ENCODE measurements around the gene SEMA6A. TPM values are rescaled to one million over a fixed set of nuclear protein-coding genes. Genes with fewer than 3 reads are reported as not detected.

SEMA6A gene
- polyA plus RNA-seq, 1 donor = 72.5 TPM

DNA sequence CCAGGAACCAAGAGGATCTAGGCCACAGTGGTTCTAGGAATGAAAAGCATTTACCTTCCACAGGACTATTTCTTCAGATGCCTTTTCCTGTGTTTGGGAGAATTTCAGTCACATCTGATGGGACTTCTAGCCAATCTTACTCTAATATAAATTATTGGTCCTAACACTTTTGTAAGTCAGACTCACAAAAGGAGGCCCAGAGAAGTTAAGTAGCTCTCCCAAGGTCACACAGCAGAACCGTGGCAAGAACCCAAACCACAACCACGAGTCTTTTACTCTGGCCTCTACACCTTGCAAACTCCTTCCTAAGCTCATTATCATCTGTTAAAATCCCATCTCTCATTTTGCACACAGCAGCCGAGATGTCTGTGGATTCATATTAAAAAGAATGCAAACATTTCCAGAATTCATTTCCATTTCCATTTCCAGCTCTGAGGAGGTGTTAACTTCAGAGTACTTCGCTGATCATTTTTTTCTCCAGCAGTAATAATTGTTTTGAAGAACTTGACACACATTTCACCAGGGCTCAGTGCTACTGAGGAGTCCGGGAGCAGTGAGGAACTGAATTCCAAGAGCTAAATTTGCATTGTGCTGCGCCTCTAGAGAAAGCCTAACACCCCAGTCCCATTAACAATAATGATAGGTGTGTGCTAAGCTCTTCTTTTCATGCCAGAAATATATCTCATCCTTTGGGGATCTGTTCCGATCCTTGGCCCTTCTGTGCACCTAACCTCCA is 168.1 kb downstream of the SEMA6A start:
- no peak for DNase-seq

DNA sequence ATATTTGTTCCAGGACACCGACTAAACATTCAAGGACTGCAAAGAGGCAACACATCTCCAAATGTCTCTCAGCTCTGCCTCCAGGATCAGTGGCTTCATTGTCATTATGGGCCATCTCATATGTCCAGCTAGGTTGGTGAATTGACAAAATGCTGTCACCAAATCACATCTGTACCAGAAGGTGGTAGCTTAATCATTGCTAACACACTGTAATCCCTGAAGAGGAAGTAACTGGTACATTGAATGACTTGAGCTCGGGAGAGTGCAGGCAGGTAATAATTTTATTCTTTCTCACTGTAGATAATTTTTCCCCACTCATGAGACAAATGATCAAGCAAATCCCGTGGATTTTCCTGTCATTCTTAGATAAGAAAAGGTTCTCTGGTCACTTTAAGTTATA is 169.8 kb downstream of the SEMA6A start:
- no peak for DNase-seq

DNA sequence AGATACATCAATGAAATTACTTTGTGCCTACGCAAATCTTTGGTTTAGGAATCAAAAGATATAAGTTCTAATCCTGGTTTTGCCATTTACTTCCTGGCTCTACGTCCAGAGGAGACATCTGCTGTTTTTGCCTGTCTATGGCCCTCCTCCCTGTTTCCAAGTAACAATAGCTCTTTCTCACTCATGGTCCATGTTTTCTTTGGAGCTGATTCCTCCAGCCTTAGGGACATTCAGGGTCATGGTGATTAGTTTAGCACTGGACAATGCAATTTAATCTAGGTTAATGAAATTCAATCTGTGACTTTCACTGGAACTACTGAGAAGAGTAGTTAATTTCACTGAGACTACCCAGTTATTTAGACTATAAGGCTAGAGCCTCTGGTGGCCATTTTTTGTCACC is 170.6 kb downstream of the SEMA6A start:
- no peak for DNase-seq

DNA sequence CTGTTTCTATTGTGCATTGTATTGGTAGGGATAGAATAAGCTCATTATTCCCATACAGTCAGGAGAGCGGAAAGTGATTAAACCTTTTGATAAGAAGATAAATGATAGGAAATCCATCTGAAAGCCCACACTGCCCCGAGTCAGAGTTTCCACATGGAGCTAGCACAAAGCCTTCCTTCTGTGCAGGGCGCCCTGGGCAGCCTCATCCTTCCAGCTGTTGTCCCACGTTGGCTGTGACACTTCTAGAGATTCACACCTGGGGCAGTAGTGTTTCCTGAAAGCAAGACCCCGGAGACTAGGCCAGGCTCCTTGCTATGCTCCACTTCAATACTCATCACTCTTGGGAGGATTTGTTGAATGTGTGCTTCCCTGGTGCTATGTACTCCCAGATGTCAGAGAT is 172.4 kb downstream of the SEMA6A start:
- DNase-seq = no peak

DNA sequence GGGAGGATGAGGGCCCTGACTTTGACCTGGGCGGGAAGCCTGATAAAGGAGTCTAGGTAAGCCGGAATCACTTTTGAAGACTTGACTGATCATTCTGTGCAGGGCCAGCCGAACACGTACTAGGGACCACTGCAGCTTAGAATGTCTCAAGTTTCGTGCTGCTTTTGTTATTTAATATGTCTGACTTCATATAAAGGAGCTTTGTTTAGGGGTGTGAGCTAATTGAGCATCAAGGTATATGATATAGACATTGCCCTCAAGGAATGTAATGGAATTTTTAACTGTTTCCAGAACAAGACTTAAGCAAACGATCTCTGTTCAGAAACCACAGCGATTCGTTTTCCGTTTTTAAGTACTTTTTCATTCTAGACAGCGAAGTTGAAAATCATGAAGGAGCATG is 173.0 kb downstream of the SEMA6A start:
- DNase-seq = no peak

DNA sequence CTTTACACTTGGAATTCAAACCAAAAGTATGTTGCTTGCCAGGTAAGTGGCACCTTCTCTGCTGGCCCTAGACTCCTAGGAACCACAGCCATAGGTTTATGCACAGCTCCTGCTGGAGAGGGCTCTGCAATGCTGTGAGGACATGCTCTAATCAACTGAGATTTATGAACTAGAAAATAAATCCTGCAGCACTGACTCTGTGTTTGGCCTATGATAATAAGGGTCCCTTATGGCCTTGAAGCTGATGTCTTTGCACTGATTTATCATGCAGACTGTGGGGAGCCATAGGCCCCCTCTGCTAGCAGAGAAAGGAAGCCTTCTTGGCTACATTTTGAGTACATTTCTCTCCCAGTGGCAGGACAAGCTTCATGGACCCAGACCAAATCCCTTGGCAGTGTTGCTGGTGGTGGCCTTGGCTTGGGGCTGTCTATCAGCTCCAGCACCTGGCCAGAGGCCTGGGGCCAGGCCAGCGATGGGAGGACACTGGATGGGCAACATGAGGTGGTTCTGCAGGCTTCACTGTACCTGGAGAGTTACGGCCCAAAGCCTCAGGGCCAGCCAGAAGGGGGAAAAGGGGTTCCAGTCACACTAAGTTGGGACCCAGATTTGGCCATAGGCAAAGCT is 178.0 kb downstream of the SEMA6A start:
- DNase-seq = no peak

- DNase-seq = no peak
Measured at GRCh38 chr5:116395631-116396203, 178.9 kb downstream of the SEMA6A start.

DNA sequence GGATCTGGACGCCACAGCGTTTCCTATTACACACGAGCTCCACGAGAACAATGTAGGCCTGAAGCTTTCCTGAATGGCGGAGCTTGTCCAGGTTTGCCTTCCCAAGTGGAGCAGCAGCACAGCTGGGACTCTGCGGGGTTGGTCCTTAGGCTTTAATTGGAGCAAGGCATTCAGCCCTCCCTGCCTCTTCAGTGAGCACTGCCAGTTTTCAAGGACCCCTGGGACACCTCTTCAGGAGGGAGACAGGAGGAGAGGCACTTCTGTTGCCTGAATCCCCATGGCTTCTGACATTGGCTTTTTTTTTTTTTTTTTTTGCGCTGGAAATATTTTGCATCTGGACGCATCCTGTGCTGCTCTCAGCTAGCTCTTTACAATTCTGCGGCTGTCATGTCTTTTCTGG is 179.4 kb downstream of the SEMA6A start:
- no peak for DNase-seq

DNA sequence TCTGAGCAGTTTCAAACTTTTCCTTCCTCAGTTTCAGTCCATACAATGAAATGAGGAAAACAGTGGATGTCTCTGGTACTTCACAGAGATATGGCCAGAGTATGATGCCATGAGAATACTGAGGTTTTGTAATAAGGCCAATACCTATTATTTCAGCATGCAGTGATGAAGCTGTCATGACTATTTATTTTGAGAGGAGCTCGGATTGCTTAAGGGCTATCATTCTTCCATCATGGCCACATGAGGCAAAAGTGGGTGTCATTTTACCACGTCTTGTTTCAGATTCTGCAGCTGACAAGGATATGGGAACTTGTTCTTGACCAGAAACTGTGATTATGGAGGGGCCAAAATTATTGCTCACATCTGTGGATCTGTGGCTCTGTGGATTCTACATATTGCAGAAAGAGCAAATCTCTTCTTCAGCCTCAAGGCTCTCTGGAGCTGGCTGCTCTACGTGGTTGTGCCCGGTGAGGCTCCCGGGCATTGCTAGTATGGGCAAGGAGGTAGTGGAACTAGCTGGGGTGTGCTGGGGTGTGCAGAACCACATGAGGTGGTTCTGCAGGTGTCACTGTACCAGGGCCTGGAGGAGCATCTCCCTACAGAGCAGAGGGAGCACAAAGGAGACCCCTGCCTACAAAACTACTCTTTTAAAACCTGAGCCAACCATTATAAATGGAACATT is 180.3 kb downstream of the SEMA6A start:
- no peak for DNase-seq

All from left kidney (tissue), 2 donors.